ENCODE measurements around the gene CAMKK1. TPM values are rescaled to one million over a fixed set of nuclear protein-coding genes. Genes with fewer than 3 reads are reported as not detected.

CAMKK1 gene
- total and polyA plus RNA-seq, 2 experiments from 2014 or later: 4.3 to 7.1 TPM

GRCh38 chr17:3875317-3875716 is 17.5 kb downstream of the CAMKK1 start:
- no peak overlapping the region for H3K4me3 Mint-ChIP-seq
- no peak for DNase-seq (ENCODE audit: low spot score)
- TF ChIP-seq ZNF462 (CRISPR knock-in tag; IDR thresholded peaks at IDR 0.05) (no peak), REST (IDR thresholded peaks at IDR 0.05; ENCODE audit: unreplicated experiment) (no peak), POLR2AphosphoS5 (IDR thresholded peaks at IDR 0.05; ENCODE audit: low read depth) (no peak), EZH2 (IDR thresholded peaks at IDR 0.05; ENCODE audit: low read depth, unreplicated experiment) (no peak)

More at GRCh38 chr17:3875317-3875716, 17.5 kb downstream of the CAMKK1 start:
- Histone ChIP-seq H3K4me1 (ENCODE audit: insufficient read depth) (no peaks in the 10 kb centered on the region), H3K4me3 (no peak overlapping the region), H3K9me2 (ENCODE audit: insufficient read depth) (no peaks in the 10 kb centered on the region), H4K20me1 (replicated peaks; ENCODE audit: insufficient read depth) (no peaks in the 10 kb centered on the region; the same call in 1 of the 2 replicates), H3K4me2 (no peak overlapping the region), H3K27me3 (ENCODE audit: insufficient read depth) (no peaks in the 10 kb centered on the region), H3K79me2 (replicated peaks; ENCODE audit: insufficient read depth) (no peaks in the 10 kb centered on the region), H3K36me3 (ENCODE audit: insufficient read depth) (no peaks in the 10 kb centered on the region), H2AFZ (no peak overlapping the region), H3K27ac (ENCODE audit: low read depth) (no peak overlapping the region), H3F3A (replicated peaks; ENCODE audit: low read depth) (no peaks in the 10 kb centered on the region)
- H3K4me1 Mint-ChIP-seq: no peaks in the 10 kb centered on the region; the same call in 2 of the 3 replicates
- peaks cover 25% of the 10 kb centered on the region for H3K36me3 Mint-ChIP-seq (ENCODE audit: low read depth)
- no peak overlapping the region for H3K27ac Mint-ChIP-seq
- H3K27me3 Mint-ChIP-seq (ENCODE audit: insufficient read depth, low read depth, poor library complexity): peaks cover 9% of the 10 kb centered on the region
- no peaks in the 10 kb centered on the region for H3K9me3 Mint-ChIP-seq
- no peak for ATAC-seq

All from GM23338 (cell line).